HUES48 (cell line): ENCODE results near the gene S100A7.

ENCODE experiments used
- H3K27ac ChIP-seq: one replicate; pipeline ENCODE4 v1.7.0; 2013; ENCODE audit warnings: low read depth, low read length, inconsistent platforms
- H3K27me3 ChIP-seq: 2 replicates; pipeline ENCODE4 v1.6.1; 2013; ENCODE audit warnings: mild to moderate bottlenecking, low read length; ENCODE audit not compliant: control insufficient read depth, insufficient read depth
- H3K36me3 ChIP-seq: 2 replicates; pipeline ENCODE4 v1.6.1; 2013; ENCODE audit warnings: low read length; ENCODE audit not compliant: control insufficient read depth, insufficient read depth
- H3K4me1 ChIP-seq: 2 replicates; pipeline ENCODE4 v1.6.1; 2013; ENCODE audit warnings: mild to moderate bottlenecking, low read length; ENCODE audit not compliant: control insufficient read depth, insufficient read depth
- H3K4me3 ChIP-seq: 2 replicates; pipeline ENCODE4 v1.5.1; 2013; ENCODE audit warnings: mild to moderate bottlenecking, low read depth, low read length
- H3K9ac ChIP-seq: 2 replicates; pipeline ENCODE4 v1.6.1; 2013; ENCODE audit warnings: mild to moderate bottlenecking, low read depth, low read length, moderate library complexity
- H3K9me3 ChIP-seq: 2 replicates; pipeline ENCODE4 v1.6.1; 2013; ENCODE audit warnings: low read length; ENCODE audit not compliant: control insufficient read depth, insufficient read depth

Gene S100A7

DNA sequence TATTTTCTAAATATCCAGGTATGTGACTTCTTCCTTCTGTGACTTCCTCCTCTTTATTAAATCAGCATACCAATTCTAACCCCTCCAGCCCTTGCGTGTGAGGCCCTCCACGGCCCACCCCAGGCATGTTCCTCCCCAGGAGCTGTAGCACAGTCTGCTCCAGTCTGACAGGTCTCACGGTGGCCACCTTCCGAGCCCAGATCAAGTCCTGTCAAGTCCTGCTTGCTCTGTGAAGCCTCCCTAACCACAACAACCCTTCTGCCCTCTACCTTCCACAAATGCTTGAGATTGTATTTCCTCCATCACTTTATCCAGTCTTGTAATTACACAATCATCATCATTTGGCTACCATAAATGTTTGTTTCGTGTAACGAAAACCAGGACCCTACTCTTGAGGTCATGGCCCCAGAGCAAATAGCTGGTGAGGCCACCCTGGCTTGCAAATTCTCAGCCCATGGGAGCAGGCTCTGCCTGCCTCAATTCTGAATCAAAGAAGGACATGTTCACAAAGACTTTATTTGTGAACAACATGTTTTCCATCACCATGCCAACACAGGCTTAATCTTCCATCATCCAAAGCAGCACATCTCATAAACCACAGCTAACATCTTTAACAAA lies 33.0 kb upstream of the S100A7 start:
- no peaks in the 10 kb centered on the region for H3K27me3 ChIP-seq
- H3K4me3 ChIP-seq: no peak overlapping the region
- no peak overlapping the region for H3K27ac ChIP-seq
- H3K36me3 ChIP-seq: no peaks in the 10 kb centered on the region
- H3K9ac ChIP-seq: no peak overlapping the region
- H3K9me3 ChIP-seq: no peaks in the 10 kb centered on the region
- H3K4me1 ChIP-seq: 0 out of 2 replicates have a peak, but pooled peaks cover 3% of the 10 kb centered on the region

DNA sequence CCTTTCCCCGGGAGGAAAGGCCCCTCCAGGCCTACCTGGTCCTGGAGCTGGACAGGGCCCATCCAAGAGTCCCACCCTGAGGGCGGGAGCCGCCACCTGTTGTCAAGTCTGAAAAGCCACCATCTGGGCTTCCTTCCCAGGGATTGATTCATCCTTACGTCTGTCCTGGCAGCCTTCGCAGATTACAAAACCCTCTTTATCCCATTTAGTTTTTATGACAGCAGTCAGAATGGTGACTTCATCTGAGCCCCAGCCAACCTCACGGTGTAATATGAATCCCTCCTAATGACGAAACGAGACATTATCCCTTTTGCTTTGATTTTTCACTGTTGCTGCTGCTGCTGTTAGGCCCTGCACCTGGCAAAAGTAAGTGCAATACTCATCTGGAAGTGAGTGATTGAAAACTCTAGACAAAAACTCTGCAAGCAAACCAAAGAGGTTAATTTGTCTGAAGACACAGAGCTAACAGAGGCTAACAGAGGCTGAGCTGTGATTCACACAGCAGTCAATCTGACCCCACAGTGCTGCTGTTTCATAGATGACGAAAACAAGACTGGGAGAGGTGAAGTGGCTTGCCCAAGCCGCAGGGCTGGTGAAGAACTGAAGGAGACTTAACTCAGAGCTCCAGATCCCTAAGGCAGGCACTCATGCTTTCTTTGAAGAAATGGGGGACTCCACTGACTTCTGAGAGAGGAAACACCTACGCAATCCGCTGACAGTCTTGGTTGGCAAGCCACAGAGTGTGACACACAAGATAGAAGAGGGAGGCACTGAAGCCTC lies 30.0 kb upstream of the S100A7 start:
- Histone ChIP-seq H3K4me1 (0 out of 2 replicates have a peak, but pooled peaks cover 3% of the 10 kb centered on the region), H3K36me3 (no peaks in the 10 kb centered on the region), H3K27me3 (no peaks in the 10 kb centered on the region), H3K27ac (no peak overlapping the region), H3K9me3 (no peaks in the 10 kb centered on the region), H3K9ac (no peak overlapping the region), H3K4me3 (no peak overlapping the region)

DNA sequence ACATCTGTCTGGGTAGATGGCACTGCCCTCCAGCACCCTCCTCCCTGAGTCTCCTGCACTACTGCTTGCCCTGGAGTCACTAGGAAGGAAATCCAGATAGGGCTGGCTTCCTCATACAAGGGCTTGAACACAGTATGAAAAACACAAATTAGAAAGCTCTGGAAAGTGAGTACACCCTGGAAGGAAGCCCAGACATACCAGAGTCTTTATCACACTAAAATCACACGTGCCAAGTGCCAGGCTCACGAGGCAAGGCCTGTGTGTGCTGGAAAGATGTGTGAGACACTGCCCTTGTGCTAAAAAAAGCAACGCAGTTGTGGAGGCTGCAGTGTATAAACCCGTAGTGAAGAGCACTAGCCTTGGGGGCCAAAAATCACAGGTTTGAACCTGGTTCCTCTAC lies 28.3 kb upstream of the S100A7 start:
- no peak overlapping the region for H3K9ac ChIP-seq
- no peak overlapping the region for H3K27ac ChIP-seq
- H3K27me3 ChIP-seq: no peaks in the 10 kb centered on the region
- H3K4me3 ChIP-seq: no peak overlapping the region
- no peaks in the 10 kb centered on the region for H3K9me3 ChIP-seq
- H3K36me3 ChIP-seq: no peaks in the 10 kb centered on the region
- peaks cover 8% of the 10 kb centered on the region for H3K4me1 ChIP-seq

DNA sequence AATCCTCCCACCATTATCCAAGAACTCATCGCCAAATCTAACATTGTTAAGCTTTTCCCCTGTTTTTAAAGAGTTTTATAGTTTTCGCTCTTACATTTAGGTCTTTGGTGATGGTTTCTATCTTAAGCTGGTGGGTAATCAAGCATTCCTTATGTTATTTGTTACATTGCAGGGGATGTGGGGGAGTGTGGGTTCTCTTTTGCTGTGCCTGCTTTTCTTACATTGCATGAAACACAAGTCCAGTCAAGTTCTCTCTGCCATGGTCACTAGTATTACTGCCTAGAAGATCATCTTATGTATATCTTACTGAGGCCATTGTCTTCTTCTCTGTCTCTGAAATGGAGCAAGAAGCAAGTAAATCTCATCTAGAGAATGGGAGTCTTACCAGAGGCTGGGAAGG lies 27.3 kb upstream of the S100A7 start:
- H3K27me3 ChIP-seq: no peaks in the 10 kb centered on the region
- H3K9ac ChIP-seq: no peak overlapping the region
- peaks cover 8% of the 10 kb centered on the region for H3K4me1 ChIP-seq
- no peaks in the 10 kb centered on the region for H3K9me3 ChIP-seq
- no peak overlapping the region for H3K27ac ChIP-seq
- no peaks in the 10 kb centered on the region for H3K36me3 ChIP-seq
- no peak overlapping the region for H3K4me3 ChIP-seq

DNA sequence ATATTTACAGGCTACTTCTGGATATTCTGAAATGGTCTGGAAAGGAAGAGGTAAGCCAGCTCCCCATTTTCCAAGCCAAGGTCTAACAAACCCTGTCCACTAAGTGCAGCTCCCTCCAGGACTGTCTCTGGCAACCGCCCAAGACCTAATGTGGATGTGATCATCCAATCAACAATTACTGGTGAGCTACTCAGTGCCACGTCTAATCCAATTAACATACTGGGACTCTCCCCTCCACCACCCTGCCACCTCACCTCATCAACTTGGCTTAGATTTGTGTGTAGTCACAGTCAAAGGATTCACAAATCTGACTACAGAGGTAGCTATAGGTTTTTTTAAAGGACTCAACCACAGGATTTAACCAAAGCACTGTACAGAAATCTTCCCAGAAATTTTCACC lies 25.4 kb upstream of the S100A7 start:
- Histone ChIP-seq H3K36me3 (no peaks in the 10 kb centered on the region), H3K27me3 (no peaks in the 10 kb centered on the region), H3K9ac (no peak overlapping the region), H3K4me1 (peaks cover 8% of the 10 kb centered on the region), H3K27ac (no peak overlapping the region), H3K4me3 (no peak overlapping the region), H3K9me3 (no peaks in the 10 kb centered on the region)

DNA sequence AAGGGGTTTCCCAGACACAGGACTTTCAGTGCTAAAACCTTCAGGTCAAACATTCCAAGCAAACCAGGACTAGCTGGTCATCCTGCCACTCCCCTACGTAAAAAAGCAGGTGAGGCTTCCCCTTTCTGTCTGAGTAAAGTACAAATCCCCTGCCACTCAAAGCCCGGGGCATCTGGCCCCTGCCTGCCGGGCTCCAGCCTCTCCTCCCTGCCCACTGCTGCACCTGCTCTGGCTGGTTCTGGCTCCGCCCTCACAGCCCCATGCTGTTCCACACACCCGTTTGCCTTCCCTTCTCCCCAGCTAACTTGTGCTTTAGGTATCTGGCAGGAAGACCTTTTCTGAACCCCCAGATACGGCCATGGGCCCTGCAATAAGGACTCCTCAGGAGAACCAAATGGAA lies 23.3 kb upstream of the S100A7 start:
- H3K27ac ChIP-seq: no peak overlapping the region
- no peaks in the 10 kb centered on the region for H3K9me3 ChIP-seq
- H3K4me3 ChIP-seq: no peak overlapping the region
- no peaks in the 10 kb centered on the region for H3K27me3 ChIP-seq
- no peaks in the 10 kb centered on the region for H3K36me3 ChIP-seq
- H3K9ac ChIP-seq: no peak overlapping the region
- H3K4me1 ChIP-seq: peaks cover 8% of the 10 kb centered on the region

DNA sequence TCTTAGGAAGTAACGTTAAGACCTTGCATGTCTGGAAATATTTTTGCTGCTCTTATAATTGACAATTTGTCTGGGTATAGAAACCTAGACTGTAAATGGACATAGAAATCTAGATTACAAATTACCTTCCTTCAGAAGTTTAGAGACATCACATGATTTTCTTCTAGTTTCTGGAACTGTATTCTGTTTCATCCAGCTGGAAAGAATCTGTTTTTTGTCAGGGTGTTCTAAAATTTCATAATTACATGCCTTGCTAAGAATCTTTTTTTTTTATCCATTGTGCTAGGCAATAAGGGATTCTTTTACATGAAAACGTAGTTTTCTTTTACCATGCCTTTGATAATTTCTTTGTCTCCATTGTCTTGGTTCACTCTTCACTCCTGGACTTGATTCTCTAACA lies 20.7 kb upstream of the S100A7 start:
- Histone ChIP-seq H3K27me3 (no peaks in the 10 kb centered on the region), H3K9me3 (no peaks in the 10 kb centered on the region), H3K36me3 (no peaks in the 10 kb centered on the region), H3K27ac (no peak overlapping the region), H3K4me1 (peaks cover 8% of the 10 kb centered on the region), H3K9ac (no peak overlapping the region), H3K4me3 (no peak overlapping the region)

DNA sequence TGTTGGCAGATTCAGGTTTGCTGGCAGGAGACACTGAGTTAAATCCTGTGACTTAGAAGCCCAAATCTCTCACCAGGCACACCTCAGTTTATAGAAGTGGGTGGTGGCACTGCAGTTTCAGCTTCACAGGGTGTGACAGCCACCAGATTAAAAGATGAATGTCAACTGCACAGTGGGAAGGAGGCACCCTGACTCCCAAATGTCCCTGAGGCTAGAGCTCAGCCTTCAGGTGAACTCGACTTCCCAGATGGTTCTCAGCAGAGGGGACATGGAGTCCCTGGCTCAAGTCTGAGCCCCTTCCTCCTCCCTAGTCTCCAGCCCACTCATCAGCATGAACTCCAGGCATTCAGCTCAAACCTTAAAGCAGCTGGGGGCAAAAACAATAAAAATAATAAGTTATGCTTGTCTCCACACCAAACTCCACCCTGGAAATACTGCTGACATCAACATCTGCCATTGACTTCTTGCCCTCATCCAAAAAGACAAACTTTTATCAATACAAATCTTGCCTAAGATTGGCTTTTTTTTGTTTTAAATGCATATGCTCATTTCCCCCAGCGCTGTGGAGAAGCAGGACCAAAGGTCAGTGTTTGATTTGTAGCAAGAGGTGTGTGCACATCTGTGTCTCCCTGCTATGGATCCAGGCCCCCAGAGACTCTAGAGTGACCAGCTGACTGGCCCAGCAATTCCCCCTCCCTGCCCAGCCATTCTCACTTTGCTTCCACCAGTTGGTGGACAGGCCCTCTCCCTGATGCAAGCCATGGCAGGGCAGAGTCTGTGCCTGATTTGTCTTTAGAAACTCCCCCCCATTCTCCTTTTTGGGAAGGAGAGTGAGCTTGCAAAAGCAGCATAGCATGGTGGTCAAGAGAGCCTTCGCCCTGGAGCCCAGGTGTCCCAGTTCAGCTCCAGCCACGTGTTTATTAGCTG lies 18.5 kb upstream of the S100A7 start:
- Histone ChIP-seq H3K9me3 (no peaks in the 10 kb centered on the region), H3K36me3 (no peaks in the 10 kb centered on the region), H3K27me3 (no peaks in the 10 kb centered on the region)

DNA sequence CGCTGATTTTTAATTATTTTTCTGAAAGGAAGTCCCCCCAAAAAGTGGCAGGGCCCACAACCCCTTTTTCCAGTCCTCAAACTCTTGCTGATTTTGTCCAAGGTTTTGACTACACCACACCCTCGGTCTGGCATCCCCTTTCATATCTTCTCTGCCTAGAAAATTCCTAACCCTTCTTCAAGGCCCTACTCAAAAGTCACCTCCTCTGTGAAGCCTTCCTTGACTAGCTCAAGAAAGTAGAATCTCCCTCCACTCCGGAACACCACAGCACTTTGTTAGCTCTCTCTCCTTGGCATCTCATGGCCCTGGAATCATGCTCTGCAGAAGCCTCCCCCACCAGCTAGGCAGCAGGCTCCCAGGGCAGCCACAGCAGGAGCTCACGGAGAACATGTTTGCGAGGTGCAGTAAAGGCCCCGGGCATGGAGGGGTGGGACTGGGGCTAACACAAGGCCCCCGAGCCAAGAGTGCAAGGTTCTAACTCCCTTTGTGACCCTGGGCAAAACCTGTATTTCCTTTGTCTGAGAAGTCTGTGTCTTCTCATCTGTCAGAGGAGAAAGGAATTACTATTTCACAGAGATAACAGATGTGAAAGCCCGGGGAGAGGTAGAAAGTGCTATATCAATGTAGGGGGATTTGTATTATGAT lies 17.7 kb upstream of the S100A7 start:
- Histone ChIP-seq H3K9ac (no peak overlapping the region), H3K9me3 (no peaks in the 10 kb centered on the region), H3K4me1 (no peaks in the 10 kb centered on the region), H3K36me3 (no peaks in the 10 kb centered on the region), H3K4me3 (no peak overlapping the region), H3K27ac (no peak overlapping the region), H3K27me3 (no peaks in the 10 kb centered on the region)

More for the DNA sequence above, 18.5 kb upstream of the S100A7 start:
- no peak overlapping the region for H3K27ac ChIP-seq
- H3K4me3 ChIP-seq: no peak overlapping the region
- H3K4me1 ChIP-seq: peaks cover 2% of the 10 kb centered on the region
- no peak overlapping the region for H3K9ac ChIP-seq

DNA sequence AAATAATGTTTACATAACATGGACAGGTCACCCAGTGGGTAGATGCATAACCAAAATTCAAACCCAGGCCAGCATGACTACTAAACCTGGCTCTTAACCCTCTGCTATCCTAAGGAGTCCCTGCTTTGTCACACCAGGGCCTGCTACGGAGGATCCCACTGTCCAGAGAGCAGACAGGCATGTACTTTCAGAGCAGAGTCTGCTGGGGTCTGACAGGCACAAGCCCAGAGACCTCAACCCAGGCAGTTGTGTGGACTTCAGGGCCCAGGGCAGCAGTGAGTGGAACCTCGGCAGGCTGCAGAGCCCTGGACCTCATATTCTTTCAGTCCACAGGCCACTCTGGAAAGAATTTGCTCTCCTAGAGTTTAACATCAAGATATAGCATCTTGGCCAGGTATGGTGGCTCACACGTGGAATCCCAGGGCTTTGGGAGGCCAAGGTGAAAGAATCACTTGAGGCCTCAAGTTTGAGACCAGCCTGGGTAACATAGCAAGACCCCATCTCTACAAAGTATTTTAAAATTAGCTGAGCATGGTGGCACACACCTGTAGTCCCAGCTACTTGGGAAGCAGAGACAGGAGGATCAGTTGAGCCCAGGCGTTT lies 16.1 kb upstream of the S100A7 start:
- H3K4me3 ChIP-seq: no peak overlapping the region
- H3K9me3 ChIP-seq: peaks cover 12% of the 10 kb centered on the region
- H3K27me3 ChIP-seq: no peaks in the 10 kb centered on the region
- H3K4me1 ChIP-seq: no peaks in the 10 kb centered on the region
- H3K9ac ChIP-seq: no peak overlapping the region
- H3K36me3 ChIP-seq: no peaks in the 10 kb centered on the region
- H3K27ac ChIP-seq: no peak overlapping the region
